ENCODE results near the gene CREG2. TPM values are rescaled to one million over a fixed set of nuclear protein-coding genes. Genes with fewer than 3 reads are reported as not detected.

Gene CREG2
- total and polyA plus RNA-seq, 2 donors (not counting 1 experiment from before 2014, with no cell fraction given): 0.10 TPM; not detected in 1

GRCh38 chr2:101368376-101368775 lies 18.9 kb downstream of the CREG2 start:
- Mint-ChIP-seq H3K27ac (no peak overlapping the region), H3K4me3 (no peak overlapping the region), H3K9me3 (ENCODE audit: insufficient read depth) (peaks cover 4% of the 10 kb centered on the region), H3K27me3 (peaks cover 14% of the 10 kb centered on the region), H3K4me1 (no peaks in the 10 kb centered on the region)
- Histone ChIP-seq H3K79me2 (ENCODE audit: control insufficient read depth, insufficient read depth, low read length) (no peaks in the 10 kb centered on the region), H3K9me3 (ENCODE audit: control extremely low read depth in 1 of 3, control insufficient read depth in 2 of 3, insufficient read depth in 1 of 3, low read length in 2 of 3) (peaks cover 0 to 11% (median 6%) of the 10 kb centered on the region in 3 donors), H3K27me3 (replicated peaks in 1 of 4; ENCODE audit: control extremely low read depth in 1 of 4, control insufficient read depth in 3 of 4, insufficient read depth in 4 of 4, low read length in 3 of 4) (no peaks in the 10 kb centered on the region), H3K4me1 (ENCODE audit: control insufficient read depth in 2 of 2, insufficient read depth in 2 of 2, low read length in 2 of 2) (no peaks in the 10 kb centered on the region), H3K9ac (ENCODE audit: low read length) (no peak overlapping the region), H3K36me3 (replicated peaks in 1 of 2; ENCODE audit: control extremely low read depth in 1 of 2, control insufficient read depth in 1 of 2, extremely low read depth in 1 of 2, insufficient read depth in 2 of 2, low read length in 1 of 2) (no peaks in the 10 kb centered on the region), H3K27ac (ENCODE audit: low read length in 2 of 2) (no peak overlapping the region), H2AFZ (ENCODE audit: insufficient read depth, low read depth, low read length, poor library complexity, severe bottlenecking) (no peak overlapping the region), H3K4me2 (replicated peaks; ENCODE audit: low read depth, low read length, poor library complexity, severe bottlenecking) (no peak overlapping the region), H3K4me3 (ENCODE audit: control extremely low read depth in 1 of 5, extremely low read depth in 1 of 5, insufficient read depth in 1 of 5, low read depth in 2 of 5, low read length in 4 of 5) (no peak overlapping the region), H4K20me1 (ENCODE audit: control insufficient read depth, insufficient read depth, low read length, poor library complexity, severe bottlenecking) (no peaks in the 10 kb centered on the region)
- no peak for TF ChIP-seq EZH2 (IDR thresholded peaks at IDR 0.05; ENCODE audit: borderline replicate concordance, insufficient read depth, low read depth, low read length, poor library complexity, severe bottlenecking)
- ChIA-PET POLR2A (no interaction called here), CTCF (no interaction called here)
- DNase-seq (no peak), ATAC-seq (ENCODE audit: low read depth) (no peak)
- intact Hi-C loops (cut with micrococcal nuclease): no loop called here
- 88% methylated on average over 1 of the region's 5 CpGs for WGBS (ENCODE audit: insufficient coverage)

- H3K9me3 Mint-ChIP-seq (ENCODE audit: insufficient read depth): peaks cover 4% of the 10 kb centered on the region
- peaks cover 4% of the 10 kb centered on the region for H3K4me1 Mint-ChIP-seq
- no peaks in the 10 kb centered on the region for H3K79me2 ChIP-seq (ENCODE audit: control insufficient read depth, insufficient read depth, low read length)
- ATAC-seq (ENCODE audit: low read depth) (no peak), DNase-seq (no peak)
- no peak overlapping the region for H3K4me2 ChIP-seq (replicated peaks; ENCODE audit: low read depth, low read length, poor library complexity, severe bottlenecking)
- peaks cover 2 to 3% of the 10 kb centered on the region in 2 donors for H3K4me1 ChIP-seq (ENCODE audit: control insufficient read depth in 2 of 2, insufficient read depth in 2 of 2, low read length in 2 of 2)
- ChIA-PET CTCF (no interaction called here), POLR2A (no interaction called here)
- no peak overlapping the region for H3K27ac Mint-ChIP-seq
- no peak overlapping the region for H3K4me3 ChIP-seq (ENCODE audit: control extremely low read depth in 1 of 5, extremely low read depth in 1 of 5, insufficient read depth in 1 of 5, low read depth in 2 of 5, low read length in 4 of 5)
- no peaks in the 10 kb centered on the region for H4K20me1 ChIP-seq (ENCODE audit: control insufficient read depth, insufficient read depth, low read length, poor library complexity, severe bottlenecking)
- H3K27me3 ChIP-seq (replicated peaks in 1 of 4; ENCODE audit: control extremely low read depth in 1 of 4, control insufficient read depth in 3 of 4, insufficient read depth in 4 of 4, low read length in 3 of 4): no peaks in the 10 kb centered on the region
- intact Hi-C loops (cut with micrococcal nuclease): no loop called here
- H3K27ac ChIP-seq (ENCODE audit: low read length in 2 of 2): no peak overlapping the region
- no peak overlapping the region for H3K4me3 Mint-ChIP-seq
- 100% methylated on average over 3 of the region's 5 CpGs for WGBS (ENCODE audit: insufficient coverage)
- no peaks in the 10 kb centered on the region for H3K36me3 ChIP-seq (replicated peaks in 1 of 2; ENCODE audit: control extremely low read depth in 1 of 2, control insufficient read depth in 1 of 2, extremely low read depth in 1 of 2, insufficient read depth in 2 of 2, low read length in 1 of 2)
- H3K27me3 Mint-ChIP-seq: peaks cover 14% of the 10 kb centered on the region
- TF ChIP-seq, protein P1, sequence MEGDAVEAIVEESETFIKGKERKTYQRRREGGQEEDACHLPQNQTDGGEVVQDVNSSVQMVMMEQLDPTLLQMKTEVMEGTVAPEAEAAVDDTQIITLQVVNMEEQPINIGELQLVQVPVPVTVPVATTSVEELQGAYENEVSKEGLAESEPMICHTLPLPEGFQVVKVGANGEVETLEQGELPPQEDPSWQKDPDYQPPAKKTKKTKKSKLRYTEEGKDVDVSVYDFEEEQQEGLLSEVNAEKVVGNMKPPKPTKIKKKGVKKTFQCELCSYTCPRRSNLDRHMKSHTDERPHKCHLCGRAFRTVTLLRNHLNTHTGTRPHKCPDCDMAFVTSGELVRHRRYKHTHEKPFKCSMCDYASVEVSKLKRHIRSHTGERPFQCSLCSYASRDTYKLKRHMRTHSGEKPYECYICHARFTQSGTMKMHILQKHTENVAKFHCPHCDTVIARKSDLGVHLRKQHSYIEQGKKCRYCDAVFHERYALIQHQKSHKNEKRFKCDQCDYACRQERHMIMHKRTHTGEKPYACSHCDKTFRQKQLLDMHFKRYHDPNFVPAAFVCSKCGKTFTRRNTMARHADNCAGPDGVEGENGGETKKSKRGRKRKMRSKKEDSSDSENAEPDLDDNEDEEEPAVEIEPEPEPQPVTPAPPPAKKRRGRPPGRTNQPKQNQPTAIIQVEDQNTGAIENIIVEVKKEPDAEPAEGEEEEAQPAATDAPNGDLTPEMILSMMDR (IDR thresholded peaks at IDR 0.05): no peak
- no peak for TF ChIP-seq EZH2 (IDR thresholded peaks at IDR 0.05; ENCODE audit: borderline replicate concordance, insufficient read depth, low read depth, low read length, poor library complexity, severe bottlenecking)
- no peak overlapping the region for H3K9ac ChIP-seq (ENCODE audit: low read length)
- no peak overlapping the region for H2AFZ ChIP-seq (ENCODE audit: insufficient read depth, low read depth, low read length, poor library complexity, severe bottlenecking)
- H3K9me3 ChIP-seq (ENCODE audit: control extremely low read depth in 1 of 3, control insufficient read depth in 2 of 3, insufficient read depth in 1 of 3, low read length in 2 of 3): peaks cover 0 to 2% (median 0%) of the 10 kb centered on the region in 3 donors
These were observed 19.8 kb downstream of the CREG2 start for GRCh38 chr2:101367508-101367907.

Measured in B cell (primary cell).